KOPT-K1 (cell line): ENCODE measurements around the gene UBFD1.
A peak's percentile ranks its signal among the peaks of the same experiment; 100 is the strongest.
"Not testable (repeated sequence)": the region's sequence is repeated elsewhere in the genome, so short reads cannot be mapped to it uniquely, and the experiment has no call there.

Source experiments
- H3K27ac ChIP-seq: fragments of 200-600 bp; sonication (generic); 2 replicates; pipeline ENCODE4 v1.5.1; 2016; ENCODE audit warnings: antibody characterized with exemption, mild to moderate bottlenecking, low read depth, low read length; ENCODE audit not compliant: poor library complexity, severe bottlenecking
- H3K36me3 ChIP-seq: fragments of 200-600 bp; sonication (generic); 2 replicates; pipeline ENCODE4 v1.5.1; 2017; ENCODE audit warnings: antibody characterized with exemption, mild to moderate bottlenecking, low read length, moderate library complexity; ENCODE audit not compliant: insufficient read depth
- H3K9me3 ChIP-seq: fragments of 200-600 bp; sonication (generic); 2 replicates; pipeline ENCODE4 v1.5.1; 2017; ENCODE audit warnings: antibody characterized with exemption, low read length, mild to moderate bottlenecking; ENCODE audit not compliant: insufficient read depth, poor library complexity, severe bottlenecking

Gene UBFD1

GRCh38 chr16:23571895-23572294 is 14.4 kb downstream of the UBFD1 start:
- Histone ChIP-seq H3K27ac (no peak overlapping the region), H3K9me3 (no peaks in the 10 kb centered on the region), H3K36me3 (peaks cover 94% of the 10 kb centered on the region)

DNA sequence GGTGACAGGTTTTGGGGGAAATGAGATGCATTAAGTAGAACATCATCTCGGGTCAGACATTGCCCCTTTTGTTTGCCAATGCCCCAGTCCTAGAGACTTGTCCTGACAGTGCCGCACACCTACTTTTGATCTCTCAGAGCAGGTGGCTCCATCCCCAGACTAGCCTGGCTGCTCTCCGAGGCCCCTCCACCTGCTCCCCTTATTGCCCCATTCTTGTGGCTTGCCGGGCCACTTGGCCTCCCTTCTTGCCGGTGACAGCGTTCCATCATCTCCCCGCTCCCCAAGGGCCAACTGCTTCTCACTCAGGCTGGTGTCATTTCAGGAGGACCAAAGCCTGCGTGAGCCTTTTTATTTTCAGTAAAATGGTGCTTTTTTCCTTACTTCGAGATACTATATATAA is 14.9 kb downstream of the UBFD1 start:
- H3K27ac ChIP-seq: no peak overlapping the region
- H3K9me3 ChIP-seq: no peaks in the 10 kb centered on the region
- H3K36me3 ChIP-seq: peaks cover 90% of the 10 kb centered on the region

DNA sequence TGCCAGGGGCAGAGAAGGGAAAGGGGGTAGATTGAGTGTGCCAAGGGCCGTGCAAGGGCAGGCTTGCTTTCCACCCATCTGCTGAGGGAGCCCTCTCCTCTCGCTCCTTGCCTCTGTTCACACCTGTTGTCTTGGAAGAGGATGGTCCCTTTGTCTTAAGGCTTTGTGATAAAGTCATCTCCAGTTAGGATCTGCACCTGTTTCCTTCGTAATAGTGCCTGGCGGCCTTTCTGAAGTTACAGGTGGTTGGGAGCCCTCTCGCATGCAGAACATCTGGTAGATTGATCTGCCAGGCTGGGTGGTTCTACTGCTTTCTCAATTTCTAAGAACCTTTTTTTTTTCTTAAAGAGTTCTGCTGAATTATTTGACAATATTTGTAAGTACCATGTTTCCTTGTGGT is 16.3 kb downstream of the UBFD1 start:
- Histone ChIP-seq H3K9me3 (no peaks in the 10 kb centered on the region), H3K27ac (no peak overlapping the region), H3K36me3 (peaks cover 88% of the 10 kb centered on the region)

DNA sequence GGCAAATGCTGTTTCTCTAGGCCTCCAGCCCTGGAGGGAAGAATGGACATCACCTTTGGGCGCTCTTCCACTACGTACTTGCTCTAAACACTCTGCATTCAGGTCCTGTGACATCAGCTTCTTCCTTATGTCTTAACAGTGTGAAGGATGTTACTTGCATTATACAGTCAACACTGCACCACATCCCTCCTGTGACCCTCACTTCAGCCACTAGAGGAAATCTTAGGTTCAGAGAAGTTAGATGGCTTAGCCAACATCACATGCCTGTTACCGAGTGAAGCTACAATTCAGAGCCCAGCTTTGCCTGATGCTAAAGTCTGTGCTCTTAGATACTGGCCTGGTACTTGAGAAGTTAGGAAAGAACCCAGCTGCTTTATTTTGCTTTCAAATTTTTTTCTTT is 18.3 kb downstream of the UBFD1 start:
- Histone ChIP-seq H3K9me3 (no peaks in the 10 kb centered on the region), H3K27ac (no peak overlapping the region), H3K36me3 (peaks cover 89% of the 10 kb centered on the region)

DNA sequence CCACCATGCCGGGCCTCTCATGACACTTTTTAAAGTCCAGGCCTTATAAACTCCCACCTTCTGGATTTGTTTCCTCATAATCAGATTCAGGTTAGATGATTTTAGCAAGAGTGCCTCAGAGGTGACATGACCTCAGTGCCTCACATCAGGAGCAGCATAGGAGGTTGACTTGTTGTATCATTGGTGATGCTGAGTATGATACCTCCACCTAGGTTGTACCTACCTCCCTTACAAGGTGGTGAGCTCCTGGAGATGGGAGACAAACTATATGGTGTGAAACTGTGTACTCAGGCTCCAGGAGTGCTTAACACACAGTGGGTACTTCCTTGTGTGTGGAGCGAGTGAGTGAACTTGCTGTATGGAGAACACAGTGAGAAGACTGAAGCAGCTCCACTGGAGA is 20.0 kb downstream of the UBFD1 start:
- Histone ChIP-seq H3K27ac (no peak overlapping the region), H3K36me3 (peaks cover 89% of the 10 kb centered on the region)

DNA sequence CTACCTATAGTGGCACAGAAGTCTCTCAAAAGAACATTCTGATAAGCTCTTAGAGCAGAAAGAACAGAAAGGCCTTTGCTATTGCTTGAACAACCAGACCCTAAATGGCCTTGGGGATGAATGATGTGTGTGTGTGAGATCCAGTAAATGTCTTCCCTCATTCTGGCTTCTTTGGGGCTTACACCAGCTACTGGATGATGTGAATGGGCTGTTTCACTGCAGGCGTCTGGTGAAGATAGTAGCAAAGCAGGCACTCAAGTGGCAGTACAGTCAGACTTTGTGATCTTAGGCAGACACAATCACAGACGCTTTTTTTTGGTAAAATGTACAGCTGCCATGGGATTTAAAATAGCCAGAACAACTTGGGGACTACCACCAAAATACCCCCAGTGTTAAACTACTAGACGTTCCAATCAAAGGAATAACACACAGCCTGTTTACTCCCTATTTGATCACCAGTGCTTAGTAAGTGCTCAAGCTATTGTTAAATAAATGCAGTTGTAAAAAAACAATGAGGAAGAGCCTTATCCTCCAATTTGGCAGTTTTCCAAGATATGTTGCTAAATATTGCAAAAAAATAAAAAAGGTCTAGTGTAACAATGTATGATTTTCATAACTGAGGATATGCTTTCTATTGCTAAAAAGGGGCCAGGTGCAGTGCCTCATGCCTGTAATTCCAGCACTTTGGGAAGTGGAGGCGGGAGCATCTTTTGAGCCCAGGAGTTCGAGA is 20.7 kb downstream of the UBFD1 start:
- peaks cover 82% of the 10 kb centered on the region for H3K36me3 ChIP-seq
- H3K9me3 ChIP-seq: no peaks in the 10 kb centered on the region
- no peak overlapping the region for H3K27ac ChIP-seq

More for the DNA sequence above, 20.0 kb downstream of the UBFD1 start:
- H3K9me3 ChIP-seq: no peaks in the 10 kb centered on the region

- H3K36me3 ChIP-seq: peaks cover 74% of the 10 kb centered on the region
- H3K27ac ChIP-seq: no peak overlapping the region
- H3K9me3 ChIP-seq: no peaks in the 10 kb centered on the region
Measured at GRCh38 chr16:23579371-23579770, 21.8 kb downstream of the UBFD1 start.

DNA sequence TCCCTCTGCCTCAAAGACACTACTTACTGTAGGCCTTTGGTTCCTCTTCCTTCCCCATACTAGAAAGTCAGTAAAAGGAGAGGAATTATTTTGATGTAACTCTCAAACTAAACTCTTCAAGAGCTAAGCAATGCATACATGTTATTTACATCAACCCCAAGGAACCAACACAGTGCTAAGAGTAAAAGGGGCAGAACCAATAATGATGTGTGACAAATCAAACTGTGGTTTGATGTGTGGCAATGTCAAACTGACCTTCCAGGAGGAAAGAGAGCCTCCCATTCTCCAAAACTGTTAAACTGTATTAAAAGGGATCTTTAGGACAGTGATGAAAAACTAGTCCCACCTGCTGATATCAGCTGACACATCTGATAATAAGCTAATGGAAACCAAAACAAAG is 22.9 kb downstream of the UBFD1 start:
- no peak overlapping the region for H3K27ac ChIP-seq
- H3K36me3 ChIP-seq: peaks cover 74% of the 10 kb centered on the region
- no peaks in the 10 kb centered on the region for H3K9me3 ChIP-seq

- H3K27ac ChIP-seq: no peak overlapping the region
Measured at GRCh38 chr16:23581764-23582163, 24.2 kb downstream of the UBFD1 start.

GRCh38 chr16:23583271-23583670 is 25.7 kb downstream of the UBFD1 start:
- not testable (repeated sequence) for H3K9me3 ChIP-seq, H3K27ac ChIP-seq
- H3K36me3 ChIP-seq: peaks cover 83% of the 10 kb centered on the region

More at GRCh38 chr16:23581764-23582163, 24.2 kb downstream of the UBFD1 start:
- no peaks in the 10 kb centered on the region for H3K9me3 ChIP-seq
- peaks cover 78% of the 10 kb centered on the region for H3K36me3 ChIP-seq

- Histone ChIP-seq H3K36me3 (peaks cover 85% of the 10 kb centered on the region), H3K27ac (no peak overlapping the region), H3K9me3 (no peaks in the 10 kb centered on the region)
Measured at GRCh38 chr16:23584186-23585076, 26.9 kb downstream of the UBFD1 start.

DNA sequence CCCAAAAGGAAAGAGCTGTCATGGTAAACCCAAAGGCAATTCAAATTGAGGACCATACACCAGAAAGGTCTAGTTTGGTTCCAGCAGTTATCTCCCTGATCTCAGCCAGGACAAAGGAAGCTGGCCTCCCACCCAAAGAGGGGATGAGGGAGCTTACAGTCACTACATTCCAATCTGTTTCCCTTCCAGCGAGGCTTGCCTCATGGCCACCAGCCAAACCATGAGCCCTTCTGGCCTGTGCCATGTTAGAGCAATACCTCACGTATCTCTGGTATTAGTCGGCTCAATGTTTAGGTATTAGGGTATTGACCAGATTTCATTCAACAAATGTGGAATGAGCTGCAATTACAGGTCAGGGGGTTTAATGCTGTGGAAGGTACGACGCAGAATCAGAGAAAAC is 30.2 kb downstream of the UBFD1 start:
- no peaks in the 10 kb centered on the region for H3K9me3 ChIP-seq
- H3K36me3 ChIP-seq: peaks cover 87% of the 10 kb centered on the region
- no peak overlapping the region for H3K27ac ChIP-seq

- H3K36me3 ChIP-seq: peaks cover 90% of the 10 kb centered on the region
- no peak overlapping the region for H3K27ac ChIP-seq
- H3K9me3 ChIP-seq: no peaks in the 10 kb centered on the region
Measured at GRCh38 chr16:23590181-23590580, 32.7 kb downstream of the UBFD1 start.

- Histone ChIP-seq H3K9me3 (no peaks in the 10 kb centered on the region), H3K27ac (no peak overlapping the region), H3K36me3 (peaks cover 50% of the 10 kb centered on the region)
Measured at GRCh38 chr16:23594186-23594585, 36.7 kb downstream of the UBFD1 start.

DNA sequence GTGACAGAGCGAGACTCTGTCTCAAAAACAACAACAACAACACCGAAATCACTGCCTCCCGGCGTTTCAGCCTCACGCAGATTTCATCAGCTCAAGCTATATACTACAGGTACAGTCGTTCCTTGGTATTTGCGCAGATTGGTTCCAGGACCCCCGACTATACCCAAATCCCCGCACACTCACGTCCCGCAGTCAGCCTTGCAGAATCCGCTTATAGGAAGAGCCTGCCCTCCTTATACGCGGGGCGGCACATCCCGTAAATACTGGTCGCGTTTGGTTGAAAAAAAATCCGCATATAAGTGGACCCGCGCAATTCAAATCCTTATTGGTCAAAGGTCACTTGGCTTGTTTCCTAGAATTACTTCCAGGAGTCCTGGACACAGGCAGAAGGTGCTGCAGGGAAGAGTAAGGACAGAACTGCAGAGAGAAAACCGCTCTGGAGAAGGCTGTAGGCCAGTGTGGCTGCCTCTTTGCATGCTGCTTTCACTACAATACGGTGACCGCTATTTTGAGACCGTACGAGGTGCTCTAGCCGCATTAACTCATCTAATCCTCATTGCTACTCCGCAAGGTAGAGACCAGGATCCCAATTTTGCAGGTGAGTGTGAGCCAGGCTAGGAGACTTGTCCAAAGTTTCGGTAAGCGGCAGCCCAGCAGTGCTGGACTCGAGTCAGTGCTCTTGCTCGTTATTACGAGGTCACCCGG is 37.9 kb downstream of the UBFD1 start:
- H3K36me3 ChIP-seq: peaks cover 38% of the 10 kb centered on the region
- peak overlapping the region; percentile 81 for H3K27ac ChIP-seq
- no peaks in the 10 kb centered on the region for H3K9me3 ChIP-seq
